ENCODE measurements around the gene CDH16. TPM values are rescaled to one million over a fixed set of nuclear protein-coding genes. Genes with fewer than 3 reads are reported as not detected.
A peak's percentile ranks its signal among the peaks of the same experiment; 100 is the strongest.

CDH16 gene
- total RNA-seq, 1 experiment from 2014 or later: not detected

DNA sequence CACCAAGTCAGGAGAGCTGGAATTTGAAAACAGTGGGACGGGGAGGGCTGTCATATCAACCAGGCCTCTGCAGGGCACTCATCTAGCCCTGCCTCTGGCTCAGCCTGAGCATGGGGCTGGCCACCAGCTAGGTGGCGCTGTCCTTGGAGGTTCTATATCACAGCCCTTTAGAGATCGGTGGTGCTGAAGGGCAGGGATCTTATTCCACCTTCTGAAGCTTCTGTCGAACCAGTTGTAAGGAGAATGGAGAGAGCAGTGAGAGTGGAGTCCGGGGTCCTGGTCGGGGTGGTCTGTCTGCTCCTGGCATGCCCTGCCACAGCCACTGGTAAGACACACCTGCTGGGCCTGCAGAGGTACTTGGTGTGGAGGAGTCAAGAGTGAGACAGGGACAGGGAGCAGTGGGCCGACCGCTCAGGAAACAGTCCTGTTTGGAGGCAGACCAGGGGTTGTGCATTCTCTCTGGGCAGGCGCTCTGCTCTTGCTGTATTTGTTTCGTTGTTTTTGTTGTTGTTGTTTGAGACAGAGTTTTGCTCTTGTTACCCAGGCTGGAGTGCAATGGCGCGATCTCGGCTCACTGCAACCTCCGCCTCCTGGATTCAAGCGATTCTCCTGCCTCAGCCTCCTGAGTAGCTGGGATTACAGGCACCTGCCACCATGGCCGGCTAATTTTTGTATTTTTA is 42.5 kb upstream of the CDH16 start, which contains the start of gene CES3:
TSS of gene CES3 (plus strand) at position 202 of the 680 bp plus-strand sequence. CDS start at position 244, 42 bp downstream.
- BruUV-seq (replicated peaks): no TSS peak
- Mint-ChIP-seq H3K4me3 (ENCODE audit: unreplicated experiment) (no peak within 1 kb of the TSS), H3K27me3 (ENCODE audit: insufficient read depth, unreplicated experiment) (peaks cover 11% of the 10 kb centered on the region), H3K4me1 (ENCODE audit: insufficient read depth, unreplicated experiment) (peaks cover 9% of the 10 kb centered on the region), H3K27ac (ENCODE audit: low read depth, unreplicated experiment) (no peak within 1 kb of the TSS), H3K36me3 (ENCODE audit: insufficient read depth, unreplicated experiment) (no peaks in the 10 kb centered on the region), H3K9me3 (ENCODE audit: unreplicated experiment) (no peaks in the 10 kb centered on the region)
- TF ChIP-seq, protein P1, sequence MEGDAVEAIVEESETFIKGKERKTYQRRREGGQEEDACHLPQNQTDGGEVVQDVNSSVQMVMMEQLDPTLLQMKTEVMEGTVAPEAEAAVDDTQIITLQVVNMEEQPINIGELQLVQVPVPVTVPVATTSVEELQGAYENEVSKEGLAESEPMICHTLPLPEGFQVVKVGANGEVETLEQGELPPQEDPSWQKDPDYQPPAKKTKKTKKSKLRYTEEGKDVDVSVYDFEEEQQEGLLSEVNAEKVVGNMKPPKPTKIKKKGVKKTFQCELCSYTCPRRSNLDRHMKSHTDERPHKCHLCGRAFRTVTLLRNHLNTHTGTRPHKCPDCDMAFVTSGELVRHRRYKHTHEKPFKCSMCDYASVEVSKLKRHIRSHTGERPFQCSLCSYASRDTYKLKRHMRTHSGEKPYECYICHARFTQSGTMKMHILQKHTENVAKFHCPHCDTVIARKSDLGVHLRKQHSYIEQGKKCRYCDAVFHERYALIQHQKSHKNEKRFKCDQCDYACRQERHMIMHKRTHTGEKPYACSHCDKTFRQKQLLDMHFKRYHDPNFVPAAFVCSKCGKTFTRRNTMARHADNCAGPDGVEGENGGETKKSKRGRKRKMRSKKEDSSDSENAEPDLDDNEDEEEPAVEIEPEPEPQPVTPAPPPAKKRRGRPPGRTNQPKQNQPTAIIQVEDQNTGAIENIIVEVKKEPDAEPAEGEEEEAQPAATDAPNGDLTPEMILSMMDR (IDR thresholded peaks at IDR 0.05; ENCODE audit: unreplicated experiment): peak; percentile 66
- peak; percentile 66 for DNase-seq (ENCODE audit: unreplicated experiment)
- POLR2A ChIA-PET: interaction anchor here (0.8 to 0.9 kb wide), 2 partner anchors 9 to 518 kb away, joined by 3 to 4 read pairs; no protein-coding TSS in a partner anchor
- intact Hi-C loops (cut with micrococcal nuclease): no loop called here
- CTCF ChIA-PET: interaction anchor here (0.6 to 6.2 kb wide), 11 partner anchors 9 to 260 kb away, joined by 3 to 30 read pairs (median 3); no protein-coding TSS in a partner anchor

DNA sequence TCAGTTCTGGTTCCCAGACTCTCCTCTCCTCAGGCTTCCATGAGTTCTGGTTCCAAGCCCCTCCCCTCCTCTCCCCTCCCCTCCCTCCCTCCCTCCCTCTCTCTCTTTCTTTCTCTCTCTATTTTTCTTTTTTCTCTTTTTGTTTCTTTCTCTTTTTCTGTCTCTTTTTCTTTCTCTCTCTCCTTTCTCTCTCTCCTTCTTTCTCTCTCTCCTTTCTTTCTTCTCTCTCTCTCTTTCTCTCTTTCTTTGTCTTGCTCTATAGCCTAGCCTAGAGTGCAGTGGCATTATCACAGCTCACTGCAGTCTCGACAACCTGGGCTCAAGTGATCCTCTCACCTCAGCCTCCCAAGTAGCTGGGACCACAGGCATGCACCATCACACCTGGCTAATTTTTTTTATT is 41.6 kb upstream of the CDH16 start:
- ChIA-PET CTCF (interaction anchor here (0.6 to 6.2 kb wide), 10 partner anchors 8 to 261 kb away, joined by 3 to 30 read pairs (median 4); no protein-coding TSS in a partner anchor), POLR2A (no interaction called here)
- BruUV-seq (replicated peaks): no TSS peak
- Mint-ChIP-seq H3K27ac (ENCODE audit: low read depth, unreplicated experiment) (no peak overlapping the region), H3K27me3 (ENCODE audit: insufficient read depth, unreplicated experiment) (peaks cover 8% of the 10 kb centered on the region), H3K9me3 (ENCODE audit: unreplicated experiment) (no peaks in the 10 kb centered on the region), H3K4me1 (ENCODE audit: insufficient read depth, unreplicated experiment) (peaks cover 9% of the 10 kb centered on the region), H3K36me3 (ENCODE audit: insufficient read depth, unreplicated experiment) (no peaks in the 10 kb centered on the region), H3K4me3 (ENCODE audit: unreplicated experiment) (no peak overlapping the region)
- DNase-seq (ENCODE audit: unreplicated experiment): no peak
- TF ChIP-seq, protein P1 (IDR thresholded peaks at IDR 0.05; ENCODE audit: unreplicated experiment): no peak
- intact Hi-C loops (cut with micrococcal nuclease): no loop called here

DNA sequence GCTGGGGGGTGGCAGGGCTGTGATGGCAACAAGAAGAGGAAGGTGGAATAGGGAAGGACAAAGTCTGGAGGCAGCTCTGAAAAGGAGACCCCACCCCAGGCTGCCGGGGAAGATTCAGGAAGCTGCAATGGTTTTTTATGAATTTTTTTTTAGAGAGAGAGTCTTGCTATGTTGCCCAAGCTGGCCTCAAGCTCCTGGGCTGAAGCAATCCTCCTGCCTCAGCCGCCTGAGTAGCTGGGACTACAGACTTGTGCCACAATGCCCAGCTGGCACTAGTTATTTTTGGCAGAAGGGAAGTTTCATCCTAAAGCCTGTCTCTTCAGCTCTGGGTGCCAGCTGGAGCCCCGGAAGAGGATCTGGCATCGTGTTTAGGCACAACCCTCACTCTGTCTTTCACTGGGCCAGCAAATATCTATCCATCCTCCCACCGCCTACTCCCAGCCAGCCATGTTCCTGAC is 41.0 kb upstream of the CDH16 start:
- intact Hi-C loops (cut with micrococcal nuclease): loop anchor here (10.0 kb wide), 1 partner anchor 55 kb away; no protein-coding TSS in a partner anchor
- Mint-ChIP-seq H3K4me1 (ENCODE audit: insufficient read depth, unreplicated experiment) (peaks cover 5% of the 10 kb centered on the region), H3K9me3 (ENCODE audit: unreplicated experiment) (no peaks in the 10 kb centered on the region), H3K36me3 (ENCODE audit: insufficient read depth, unreplicated experiment) (no peaks in the 10 kb centered on the region), H3K27me3 (ENCODE audit: insufficient read depth, unreplicated experiment) (peaks cover 3% of the 10 kb centered on the region), H3K27ac (ENCODE audit: low read depth, unreplicated experiment) (no peak overlapping the region), H3K4me3 (ENCODE audit: unreplicated experiment) (no peak overlapping the region)
- TF ChIP-seq, protein P1 (IDR thresholded peaks at IDR 0.05; ENCODE audit: unreplicated experiment): no peak
- DNase-seq (ENCODE audit: unreplicated experiment): no peak
- POLR2A ChIA-PET: interaction anchor here (0.7 kb wide), 1 partner anchor 922 kb away, joined by 3 read pairs; no protein-coding TSS in a partner anchor
- no TSS peak for BruUV-seq (replicated peaks)
- CTCF ChIA-PET: interaction anchor here (0.5 to 6.2 kb wide), 12 partner anchors 11 to 614 kb away, joined by 3 to 30 read pairs (median 3); no protein-coding TSS in a partner anchor

Data from MCF 10A (cell line).